ENCODE measurements around the gene ENTPD6.
"Not testable (repeated sequence)": the region's sequence is repeated elsewhere in the genome, so short reads cannot be mapped to it uniquely, and the experiment has no call there.

The ENTPD6 gene

GRCh38 chr20:25225642-25226432, 30.3 kb downstream of the ENTPD6 start:
- DNase-seq = no peak

- DNase-seq = no peak
These were observed 31.2 kb downstream of the ENTPD6 start for GRCh38 chr20:25226433-25227316.

GRCh38 chr20:25227317-25227831, 31.9 kb downstream of the ENTPD6 start:
- no peak for DNase-seq

GRCh38 chr20:25229486-25230165, 34.1 kb downstream of the ENTPD6 start:
- DNase-seq = no peak

- no peak for DNase-seq
These were observed 34.8 kb downstream of the ENTPD6 start for GRCh38 chr20:25230166-25230831.

GRCh38 chr20:25233016-25233772, 37.7 kb downstream of the ENTPD6 start:
- DNase-seq = no peak

- not testable (repeated sequence) for DNase-seq
These were observed 38.7 kb downstream of the ENTPD6 start for GRCh38 chr20:25234009-25234849.

- no peak for DNase-seq
These were observed 41.2 kb downstream of the ENTPD6 start for GRCh38 chr20:25236450-25237304.

- DNase-seq = peak; percentile 60
These were observed 42.3 kb downstream of the ENTPD6 start for GRCh38 chr20:25237610-25238318.

- no peak for DNase-seq
These were observed 43.0 kb downstream of the ENTPD6 start for GRCh38 chr20:25238319-25239037.

- DNase-seq = no peak
These were observed 44.2 kb downstream of the ENTPD6 start for GRCh38 chr20:25239387-25240370.

GRCh38 chr20:25240851-25241658, 45.5 kb downstream of the ENTPD6 start:
- DNase-seq = not testable (repeated sequence)

- not testable (repeated sequence) for DNase-seq
These were observed 46.1 kb downstream of the ENTPD6 start for GRCh38 chr20:25241659-25241955.

GRCh38 chr20:25242231-25242630, 46.7 kb downstream of the ENTPD6 start:
- no peak for DNase-seq

- no peak for DNase-seq
These were observed 48.0 kb downstream of the ENTPD6 start for GRCh38 chr20:25243416-25243979.

- no peak for DNase-seq
These were observed 49.5 kb downstream of the ENTPD6 start for GRCh38 chr20:25244976-25245375.

Data from activated naive CD4-positive, alpha-beta T cell treated with anti-CD3 and anti-CD28 coated beads, Interleukin-2, amount 50 U/mL, for 16 hours (primary cell).